IMR-90 (cell line): ENCODE measurements around the gene DPYSL3. TPM values are rescaled to one million over a fixed set of nuclear protein-coding genes. Genes with fewer than 3 reads are reported as not detected.

Experiments
- ATAC-seq: fragments of 200-7000 bp; cut with Tn5 transposase; 2 replicates; pipeline ENCODE4 v1.9.1; 2020; ENCODE audit warnings: low read depth, mild to moderate bottlenecking, moderate library complexity
- BruUV-seq: library from RNA; stranded (reverse); fragments of 400-500 nt; replicated peaks from 2 replicates; lab custom pipeline; 2021; lab: Mats Ljungman, UMichigan
- CTCF ChIA-PET: fragments of 300-600 bp; formaldehyde crosslinking; extraction: SDS; loops from one replicate; lab custom pipeline; 2021; ENCODE audit warnings: antibody characterized with exemption; lab: Yijun Ruan, JAX
- POLR2A ChIA-PET: fragments of 300-600 bp; sonication (Branson Sonifier 250); formaldehyde crosslinking; loops from one replicate; lab custom pipeline; 2022; ENCODE audit warnings: antibody characterized with exemption; ENCODE audit not compliant: unreplicated experiment; lab: Charles Lee
- DNase-seq: peaks from one replicate; pipeline ENCODE4 v3.0.0; 2013
- H2AFZ ChIP-seq: replicated peaks from 2 replicates; pipeline ENCODE3; 2013; ENCODE audit warnings: low read length, mild to moderate bottlenecking; ENCODE audit not compliant: poor library complexity
- H2AK5ac ChIP-seq: 2 replicates; pipeline ENCODE4 v1.6.1; 2013; ENCODE audit warnings: low read depth, low read length, inconsistent platforms
- H2AK9ac ChIP-seq: replicated peaks from 2 replicates; pipeline ENCODE3; 2013; ENCODE audit warnings: mild to moderate bottlenecking, low read depth, low read length, moderate library complexity; ENCODE audit not compliant: poor library complexity
- H2BK120ac ChIP-seq: 2 replicates; pipeline ENCODE4 v1.6.1; 2013; ENCODE audit warnings: low read depth, low read length, inconsistent platforms
- H2BK15ac ChIP-seq: 3 replicates; pipeline ENCODE4 v1.6.1; 2013; ENCODE audit warnings: low read depth, low read length, inconsistent platforms
- H2BK20ac ChIP-seq: 2 replicates; pipeline ENCODE4 v1.6.1; 2013; ENCODE audit warnings: low read depth, mild to moderate bottlenecking, inconsistent platforms, low read length, moderate library complexity
- H2BK5ac ChIP-seq: 2 replicates; pipeline ENCODE4 v1.6.1; 2013; ENCODE audit warnings: mild to moderate bottlenecking, low read depth, low read length, inconsistent platforms; ENCODE audit not compliant: poor library complexity, severe bottlenecking
- H3K14ac ChIP-seq: replicated peaks from 2 replicates; pipeline ENCODE4 v1.6.1; 2013; ENCODE audit warnings: low read depth, low read length, inconsistent platforms
- H3K18ac ChIP-seq: 2 replicates; pipeline ENCODE4 v1.6.1; 2013; ENCODE audit warnings: low read depth, low read length, control low read depth
- H3K23ac ChIP-seq: 2 replicates; pipeline ENCODE4 v1.6.1; 2013; ENCODE audit warnings: low read depth, low read length, inconsistent platforms
- H3K27ac ChIP-seq: 2 replicates; pipeline ENCODE4 v1.5.1; 2013; ENCODE audit warnings: mild to moderate bottlenecking, control low read depth, low read length; ENCODE audit not compliant: insufficient read depth
- H3K27me3 ChIP-seq: 2 replicates; pipeline ENCODE4 v1.6.1; 2013; ENCODE audit warnings: low read length; ENCODE audit not compliant: control insufficient read depth, insufficient read depth
- H3K36me3 ChIP-seq: 2 replicates; pipeline ENCODE4 v1.6.1; 2013; ENCODE audit warnings: low read length, mixed read lengths; ENCODE audit not compliant: control insufficient read depth, insufficient read depth
- H3K4ac ChIP-seq: 2 replicates; pipeline ENCODE4 v1.6.1; 2013; ENCODE audit warnings: low read depth, low read length, inconsistent platforms
- H3K4me1 ChIP-seq: 2 replicates; pipeline ENCODE4 v1.6.1; 2013; ENCODE audit warnings: low read length, mixed read lengths; ENCODE audit not compliant: control insufficient read depth, insufficient read depth
- H3K4me2 ChIP-seq: 2 replicates; pipeline ENCODE4 v1.6.1; 2013; ENCODE audit warnings: low read depth, mild to moderate bottlenecking, control low read depth, low read length, moderate library complexity
- H3K4me3 ChIP-seq: 2 replicates; pipeline ENCODE4 v1.5.1; 2013; ENCODE audit warnings: low read depth, mild to moderate bottlenecking, control low read depth, low read length, moderate library complexity; ENCODE audit not compliant: insufficient read depth
- H3K56ac ChIP-seq: 2 replicates; pipeline ENCODE4 v1.6.1; 2013; ENCODE audit warnings: low read length, inconsistent platforms; ENCODE audit not compliant: insufficient read depth; ENCODE audit errors: extremely low read depth
- H3K79me1 ChIP-seq, 2 experiments: 2 replicates each; pipeline ENCODE4 v1.6.1; 2013; ENCODE audit warnings: low read length in 2 of 2, inconsistent platforms in 1 of 2, low read depth in 1 of 2
- H3K9ac ChIP-seq: 2 replicates; pipeline ENCODE4 v1.6.1; 2013; ENCODE audit warnings: low read depth, low read length, control low read depth
- H3K9me1 ChIP-seq: 2 replicates; pipeline ENCODE4 v1.6.1; 2013; ENCODE audit warnings: low read length, inconsistent platforms; ENCODE audit not compliant: insufficient read depth
- H3K9me3 ChIP-seq: 2 replicates; pipeline ENCODE4 v1.6.1; 2013; ENCODE audit warnings: low read length; ENCODE audit not compliant: control insufficient read depth, insufficient read depth
- H4K20me1 ChIP-seq: 2 replicates; pipeline ENCODE4 v1.6.1; 2013; ENCODE audit warnings: low read length, inconsistent platforms; ENCODE audit not compliant: insufficient read depth
- H4K5ac ChIP-seq: 2 replicates; pipeline ENCODE4 v1.6.1; 2013; ENCODE audit warnings: mild to moderate bottlenecking, low read depth, low read length, control low read depth
- H4K8ac ChIP-seq, 2 experiments: 2 replicates each; pipeline ENCODE4 v1.6.1; 2013; ENCODE audit warnings: low read depth in 2 of 2, low read length in 2 of 2, control low read depth in 1 of 2, inconsistent platforms in 1 of 2
- H4K91ac ChIP-seq: 2 replicates; pipeline ENCODE4 v1.6.1; 2013; ENCODE audit warnings: low read depth, low read length, inconsistent platforms; ENCODE audit not compliant: insufficient read depth
- BHLHE40 ChIP-seq: fragments of 150-350 bp; IDR thresholded peaks from 2 replicates; pipeline ENCODE4 v1.6.1; 2016; ENCODE audit warnings: mild to moderate bottlenecking, low read depth, low read length
- CEBPB ChIP-seq: IDR thresholded peaks from 2 replicates; pipeline ENCODE4 v1.6.1; 2012; ENCODE audit warnings: low read depth, low read length, improper control_type of control experiment
- CHD1 ChIP-seq: IDR thresholded peaks from 2 replicates; pipeline ENCODE4 v1.6.1; 2012; ENCODE audit warnings: low read depth, low read length, improper control_type of control experiment
- MAZ ChIP-seq: IDR thresholded peaks from 2 replicates; pipeline ENCODE4 v1.6.1; 2012; ENCODE audit warnings: low read depth, mild to moderate bottlenecking, low read length, improper control_type of control experiment, moderate library complexity, borderline replicate concordance
- MXI1 ChIP-seq: IDR thresholded peaks from 2 replicates; pipeline ENCODE4 v1.6.1; 2012; ENCODE audit warnings: low read depth, mild to moderate bottlenecking, low read length, moderate library complexity, borderline replicate concordance
- POLR2A ChIP-seq: IDR thresholded peaks from 2 replicates; pipeline ENCODE4 v1.6.1; 2012; ENCODE audit warnings: mild to moderate bottlenecking, low read depth, low read length
- RAD21 ChIP-seq: IDR thresholded peaks from 2 replicates; pipeline ENCODE4 v1.6.1; 2012; ENCODE audit warnings: low read length, improper control_type of control experiment
- RCOR1 ChIP-seq: IDR thresholded peaks from 2 replicates; pipeline ENCODE4 v1.6.1; 2012; ENCODE audit warnings: mild to moderate bottlenecking, low read length, improper control_type of control experiment; ENCODE audit not compliant: insufficient replicate concordance
- RFX5 ChIP-seq: IDR thresholded peaks from 2 replicates; pipeline ENCODE4 v1.8.0; 2012; ENCODE audit warnings: low read depth, mild to moderate bottlenecking, low read length, moderate library complexity
- SMC3 ChIP-seq: fragments of 150-350 bp; IDR thresholded peaks from 2 replicates; pipeline ENCODE4 v1.6.1; 2016; ENCODE audit warnings: low read depth, mild to moderate bottlenecking, antibody characterized with exemption, low read length, moderate library complexity
- WGBS, 2 experiments: methylation state at CpG; one replicate each; pipeline versions ENCODE4 v1.1.5 to v1.1.7; 2013; ENCODE audit warnings: missing lambda C conversion rate in 2 of 2; ENCODE audit not compliant: insufficient read length in 1 of 2; ENCODE audit errors: extremely low coverage in 2 of 2; 5-methylcytosine and 5-hydroxymethylcytosine counted together
- dilution Hi-C: fragments of 300-500 bp; cut with HindIII; formaldehyde crosslinking; loops from one replicate; pipeline ENCODE4 v1.14.3; 2018; ENCODE audit warnings: low sequenced_read_pairs; ENCODE audit not compliant: unreplicated experiment
- in situ Hi-C: fragments of 300-500 bp; cut with MboI; formaldehyde crosslinking; loops from 3 replicates; pipeline ENCODE4 v1.14.3; 2019; ENCODE audit warnings: low sequenced_read_pairs, inconsistent platforms, mixed read lengths
- intact Hi-C: fragments of 100-400 bp; cut with micrococcal nuclease; formaldehyde crosslinking; loops from 2 replicates; pipeline ENCODE4 v1.10.0; 2022
- polyA plus RNA-seq, 3 experiments: library from polyadenylated mRNA; depleted of rRNA; stranded (reverse); fragments of >200 nt; gene quantifications; 2 replicates each; pipeline ENCODE4 v1.2.3, GENCODE V29; 2012; ENCODE audit warnings: low replicate concordance in 1 of 3
- total RNA-seq: library from RNA; depleted of rRNA; stranded (reverse); fragments of >200 nt; gene quantifications from 2 replicates; pipeline ENCODE4 v1.2.3, GENCODE V29; 2012
- TF ChIP-seq, protein P1 (sequence below): fragments of 150-350 bp; IDR thresholded peaks from 2 replicates; pipeline ENCODE4 v1.6.1; 2017; ENCODE audit warnings: mild to moderate bottlenecking, antibody characterized with exemption, low read length, low read depth
- TF ChIP-seq, protein P2 (sequence below): conservative IDR thresholded peaks from 2 replicates; pipeline ENCODE4 v1.5.1; 2012; ENCODE audit warnings: mild to moderate bottlenecking, low read depth, low read length, improper control_type of control experiment

Gene DPYSL3
- total and polyA plus RNA-seq, 2 of the 4 experiments (the other 2 are of a cell fraction): 50.2 to 60.9 TPM

DNA sequence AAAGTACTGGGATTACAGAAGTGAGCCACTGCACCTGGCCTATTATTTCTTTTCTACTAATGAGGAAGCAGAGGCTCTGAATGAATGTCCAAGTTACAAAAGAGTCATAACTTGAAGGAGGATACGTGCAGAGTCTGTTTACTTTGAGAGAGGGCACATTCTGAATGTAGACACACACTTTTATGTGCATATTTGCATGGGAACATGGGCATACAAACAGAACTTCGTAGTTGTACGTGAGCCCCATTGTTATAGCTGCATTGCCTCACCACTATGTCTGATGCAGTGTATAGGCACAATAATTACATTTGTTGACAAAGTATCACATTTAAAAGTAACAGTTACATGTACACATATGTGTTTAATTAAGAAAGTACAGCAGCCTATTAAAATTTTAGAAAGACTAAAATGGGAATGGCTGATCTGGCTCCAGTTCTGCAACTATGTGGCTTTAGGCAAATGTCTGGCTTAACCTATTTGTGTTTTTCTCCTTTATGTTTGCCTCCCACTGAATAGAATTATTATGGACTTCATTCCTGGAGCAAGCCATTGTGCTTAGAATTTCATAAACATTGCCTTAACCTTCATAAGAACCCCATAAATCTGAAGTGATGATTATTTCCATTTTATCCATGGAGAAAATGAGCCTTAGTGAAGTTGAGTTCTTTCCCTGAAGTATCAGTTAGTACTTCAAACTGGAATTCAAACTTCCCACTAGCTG, 3.0 kb upstream of the DPYSL3 start:
- dilution Hi-C loops: no loop called here
- no peak for ATAC-seq

More for the DNA sequence above, 3.0 kb upstream of the DPYSL3 start:
- DNase-seq: no peak
- H2AK9ac ChIP-seq: no peak overlapping the region
- H3K18ac ChIP-seq: no peak overlapping the region
- H3K36me3 ChIP-seq: no peaks in the 10 kb centered on the region
- no peak overlapping the region for H2BK20ac ChIP-seq
- TF ChIP-seq RFX5 (no peak), MXI1 (no peak), RAD21 (no peak), CHD1 (no peak), MAZ (no peak), CEBPB (no peak), BHLHE40 (no peak), RCOR1 (no peak), SMC3 (no peak), POLR2A (no peak)
- TF ChIP-seq, protein P1, sequence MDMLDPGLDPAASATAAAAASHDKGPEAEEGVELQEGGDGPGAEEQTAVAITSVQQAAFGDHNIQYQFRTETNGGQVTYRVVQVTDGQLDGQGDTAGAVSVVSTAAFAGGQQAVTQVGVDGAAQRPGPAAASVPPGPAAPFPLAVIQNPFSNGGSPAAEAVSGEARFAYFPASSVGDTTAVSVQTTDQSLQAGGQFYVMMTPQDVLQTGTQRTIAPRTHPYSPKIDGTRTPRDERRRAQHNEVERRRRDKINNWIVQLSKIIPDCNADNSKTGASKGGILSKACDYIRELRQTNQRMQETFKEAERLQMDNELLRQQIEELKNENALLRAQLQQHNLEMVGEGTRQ: no peak
- TF ChIP-seq, protein P2, sequence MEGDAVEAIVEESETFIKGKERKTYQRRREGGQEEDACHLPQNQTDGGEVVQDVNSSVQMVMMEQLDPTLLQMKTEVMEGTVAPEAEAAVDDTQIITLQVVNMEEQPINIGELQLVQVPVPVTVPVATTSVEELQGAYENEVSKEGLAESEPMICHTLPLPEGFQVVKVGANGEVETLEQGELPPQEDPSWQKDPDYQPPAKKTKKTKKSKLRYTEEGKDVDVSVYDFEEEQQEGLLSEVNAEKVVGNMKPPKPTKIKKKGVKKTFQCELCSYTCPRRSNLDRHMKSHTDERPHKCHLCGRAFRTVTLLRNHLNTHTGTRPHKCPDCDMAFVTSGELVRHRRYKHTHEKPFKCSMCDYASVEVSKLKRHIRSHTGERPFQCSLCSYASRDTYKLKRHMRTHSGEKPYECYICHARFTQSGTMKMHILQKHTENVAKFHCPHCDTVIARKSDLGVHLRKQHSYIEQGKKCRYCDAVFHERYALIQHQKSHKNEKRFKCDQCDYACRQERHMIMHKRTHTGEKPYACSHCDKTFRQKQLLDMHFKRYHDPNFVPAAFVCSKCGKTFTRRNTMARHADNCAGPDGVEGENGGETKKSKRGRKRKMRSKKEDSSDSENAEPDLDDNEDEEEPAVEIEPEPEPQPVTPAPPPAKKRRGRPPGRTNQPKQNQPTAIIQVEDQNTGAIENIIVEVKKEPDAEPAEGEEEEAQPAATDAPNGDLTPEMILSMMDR: no peak
- H3K27ac ChIP-seq: no peak overlapping the region
- CTCF ChIA-PET: no interaction called here
- H4K5ac ChIP-seq: no peak overlapping the region
- no peak overlapping the region for H2BK120ac ChIP-seq
- no peak overlapping the region for H2BK5ac ChIP-seq
- intact Hi-C loops: no loop called here
- no peaks in the 10 kb centered on the region for H3K9me3 ChIP-seq
- in situ Hi-C loops: no loop called here
- peaks cover 5% of the 10 kb centered on the region for H3K4me1 ChIP-seq
- H4K8ac ChIP-seq: no peak overlapping the region
- H2AK5ac ChIP-seq: no peak overlapping the region
- peaks cover 6 to 19% of the 10 kb centered on the region in 2 experiments; a peak in 2 of 4 replicates for H3K79me1 ChIP-seq
- no peaks in the 10 kb centered on the region for H4K20me1 ChIP-seq
- H2BK15ac ChIP-seq: no peak overlapping the region
- POLR2A ChIA-PET: no interaction called here
- no peak overlapping the region for H3K4ac ChIP-seq
- no peak overlapping the region for H3K9ac ChIP-seq
- H3K27me3 ChIP-seq: no peaks in the 10 kb centered on the region
- no TSS peak for BruUV-seq
- no peak overlapping the region for H3K23ac ChIP-seq
- no peak overlapping the region for H3K4me3 ChIP-seq
- no peak overlapping the region for H4K91ac ChIP-seq
- no peak overlapping the region for H3K56ac ChIP-seq
- no peak overlapping the region for H3K14ac ChIP-seq
- 0 out of 2 replicates have a peak, but pooled peaks cover 3% of the 10 kb centered on the region for H3K9me1 ChIP-seq
- WGBS, 2 experiments: no CpG with 5 or more reads among the region's 3 CpGs
- H2AFZ ChIP-seq: no peak overlapping the region
- no peak overlapping the region for H3K4me2 ChIP-seq
